ENCODE measurements around the gene STIMATE.

The STIMATE gene

GRCh38 chr3:52852419-52852818 is 44.9 kb downstream of the STIMATE start:
- TF ChIP-seq, protein P1, sequence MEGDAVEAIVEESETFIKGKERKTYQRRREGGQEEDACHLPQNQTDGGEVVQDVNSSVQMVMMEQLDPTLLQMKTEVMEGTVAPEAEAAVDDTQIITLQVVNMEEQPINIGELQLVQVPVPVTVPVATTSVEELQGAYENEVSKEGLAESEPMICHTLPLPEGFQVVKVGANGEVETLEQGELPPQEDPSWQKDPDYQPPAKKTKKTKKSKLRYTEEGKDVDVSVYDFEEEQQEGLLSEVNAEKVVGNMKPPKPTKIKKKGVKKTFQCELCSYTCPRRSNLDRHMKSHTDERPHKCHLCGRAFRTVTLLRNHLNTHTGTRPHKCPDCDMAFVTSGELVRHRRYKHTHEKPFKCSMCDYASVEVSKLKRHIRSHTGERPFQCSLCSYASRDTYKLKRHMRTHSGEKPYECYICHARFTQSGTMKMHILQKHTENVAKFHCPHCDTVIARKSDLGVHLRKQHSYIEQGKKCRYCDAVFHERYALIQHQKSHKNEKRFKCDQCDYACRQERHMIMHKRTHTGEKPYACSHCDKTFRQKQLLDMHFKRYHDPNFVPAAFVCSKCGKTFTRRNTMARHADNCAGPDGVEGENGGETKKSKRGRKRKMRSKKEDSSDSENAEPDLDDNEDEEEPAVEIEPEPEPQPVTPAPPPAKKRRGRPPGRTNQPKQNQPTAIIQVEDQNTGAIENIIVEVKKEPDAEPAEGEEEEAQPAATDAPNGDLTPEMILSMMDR (IDR thresholded peaks at IDR 0.05; ENCODE audit: unreplicated experiment in 3 of 3), result no peak
- Mint-ChIP-seq H3K36me3 (ENCODE audit: low read depth) (peaks cover 14% of the 10 kb centered on the region), H3K9me3 (no peaks in the 10 kb centered on the region), H3K4me1 (no peaks in the 10 kb centered on the region), H3K27me3 (ENCODE audit: low read depth) (no peaks in the 10 kb centered on the region), H3K27ac (no peak overlapping the region), H3K4me3 (no peak overlapping the region)

- peaks cover 15% of the 10 kb centered on the region for H3K36me3 Mint-ChIP-seq (ENCODE audit: low read depth)
- TF ChIP-seq, protein P1 (IDR thresholded peaks at IDR 0.05; ENCODE audit: unreplicated experiment in 3 of 3), result peak; percentile 50 to 62 (median 51)
- H3K9me3 Mint-ChIP-seq, result no peaks in the 10 kb centered on the region
- no peak overlapping the region for H3K4me3 Mint-ChIP-seq
- H3K27me3 Mint-ChIP-seq (ENCODE audit: low read depth), result no peaks in the 10 kb centered on the region
- peaks cover 4% of the 10 kb centered on the region for H3K4me1 Mint-ChIP-seq
- H3K27ac Mint-ChIP-seq, result no peak overlapping the region
Observed at GRCh38 chr3:52851348-52851747, 46.0 kb downstream of the STIMATE start.

GRCh38 chr3:52849656-52850055 is 47.7 kb downstream of the STIMATE start:
- Mint-ChIP-seq H3K9me3 (no peaks in the 10 kb centered on the region), H3K4me1 (peaks cover 12% of the 10 kb centered on the region), H3K27ac (no peak overlapping the region), H3K36me3 (ENCODE audit: low read depth) (peaks cover 11% of the 10 kb centered on the region), H3K4me3 (no peak overlapping the region), H3K27me3 (ENCODE audit: low read depth) (no peaks in the 10 kb centered on the region)
- TF ChIP-seq, protein P1 (IDR thresholded peaks at IDR 0.05; ENCODE audit: unreplicated experiment in 3 of 3), result no peak

DNA sequence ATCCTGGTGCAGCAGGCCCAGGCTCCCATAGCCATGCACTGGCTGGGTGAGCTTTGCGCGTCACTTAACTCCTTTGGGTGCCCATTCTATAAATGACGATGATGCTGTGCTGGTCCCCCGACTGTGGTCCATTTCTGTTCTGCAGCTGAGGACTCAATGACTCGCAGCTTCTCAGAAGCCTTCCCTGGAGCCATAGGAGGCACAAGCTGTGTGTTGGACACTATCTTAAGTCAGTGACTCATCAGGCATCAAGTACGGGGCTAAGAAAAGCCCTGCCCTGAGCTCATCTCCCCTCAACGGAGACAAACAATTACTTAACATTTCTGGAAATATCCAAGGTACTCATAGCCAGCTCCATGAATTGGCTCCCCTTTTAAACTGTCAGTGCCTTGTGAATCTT is 48.7 kb downstream of the STIMATE start:
- H3K9me3 Mint-ChIP-seq, result no peaks in the 10 kb centered on the region
- peaks cover 16% of the 10 kb centered on the region for H3K36me3 Mint-ChIP-seq (ENCODE audit: low read depth)
- H3K4me3 Mint-ChIP-seq, result no peak overlapping the region
- TF ChIP-seq, protein P1 (IDR thresholded peaks at IDR 0.05; ENCODE audit: unreplicated experiment in 3 of 3), result no peak
- no peak overlapping the region for H3K27ac Mint-ChIP-seq
- H3K27me3 Mint-ChIP-seq (ENCODE audit: low read depth), result no peaks in the 10 kb centered on the region
- H3K4me1 Mint-ChIP-seq, result peaks cover 16% of the 10 kb centered on the region

DNA sequence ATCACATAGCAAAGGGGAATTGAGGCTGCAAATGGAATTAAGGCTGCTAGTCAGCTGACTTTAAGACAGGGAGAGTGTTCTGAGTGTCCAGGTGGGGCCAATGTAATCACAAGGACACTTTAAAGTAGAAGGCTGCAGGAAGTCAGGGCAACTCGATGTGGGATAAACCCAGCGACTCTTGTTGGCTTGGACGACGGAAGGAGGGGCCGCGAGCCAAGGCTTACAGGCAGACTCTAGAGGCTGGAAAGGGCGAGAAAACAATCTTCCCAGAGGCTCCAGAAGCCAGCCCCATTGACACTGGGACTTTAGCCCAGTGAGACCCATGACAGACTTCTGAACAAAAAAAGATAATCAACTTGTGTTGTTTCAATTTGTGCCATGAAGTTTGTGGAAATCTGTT is 49.6 kb downstream of the STIMATE start:
- TF ChIP-seq, protein P1 (IDR thresholded peaks at IDR 0.05; ENCODE audit: unreplicated experiment in 3 of 3), result no peak
- H3K9me3 Mint-ChIP-seq, result no peaks in the 10 kb centered on the region
- H3K4me3 Mint-ChIP-seq, result no peak overlapping the region
- H3K27ac Mint-ChIP-seq, result no peak overlapping the region
- H3K36me3 Mint-ChIP-seq (ENCODE audit: low read depth), result peaks cover 16% of the 10 kb centered on the region
- peaks cover 16% of the 10 kb centered on the region for H3K4me1 Mint-ChIP-seq
- no peaks in the 10 kb centered on the region for H3K27me3 Mint-ChIP-seq (ENCODE audit: low read depth)

DNA sequence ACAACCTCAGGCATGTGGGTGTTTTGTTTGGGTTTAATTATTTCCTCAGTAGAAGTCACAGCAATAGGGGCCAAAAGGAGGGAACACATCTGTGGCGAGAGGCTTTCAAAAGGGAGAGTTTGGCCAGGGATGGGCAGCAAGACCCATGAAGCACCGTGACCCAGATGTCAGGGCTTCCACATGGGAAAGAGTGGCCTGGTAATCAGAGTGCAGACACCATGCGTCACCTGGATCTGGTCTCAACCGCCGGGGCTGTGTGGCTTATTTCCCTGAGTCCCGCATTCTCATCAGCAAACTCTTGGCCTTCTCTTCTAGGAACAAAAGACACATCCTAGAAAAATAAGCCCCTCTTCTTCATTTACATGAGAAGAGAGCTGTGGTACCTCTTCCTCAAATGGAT is 50.1 kb downstream of the STIMATE start:
- H3K4me3 Mint-ChIP-seq, result no peak overlapping the region
- H3K27ac Mint-ChIP-seq, result peak overlapping the region in 1 of 3 experiments; percentile 17
- H3K9me3 Mint-ChIP-seq, result no peaks in the 10 kb centered on the region
- H3K36me3 Mint-ChIP-seq (ENCODE audit: low read depth), result peaks cover 16% of the 10 kb centered on the region
- TF ChIP-seq, protein P1 (IDR thresholded peaks at IDR 0.05; ENCODE audit: unreplicated experiment in 3 of 3), result no peak
- peaks cover 18% of the 10 kb centered on the region for H3K4me1 Mint-ChIP-seq
- no peaks in the 10 kb centered on the region for H3K27me3 Mint-ChIP-seq (ENCODE audit: low read depth)

Measured in nephron (organoid).